Activated CD8-positive, alpha-beta memory T cell treated with anti-CD3 and anti-CD28 coated beads for 24 hours (primary cell): ENCODE measurements around the gene SVOP.
"Not testable (repeated sequence)": the region's sequence is repeated elsewhere in the genome, so short reads cannot be mapped to it uniquely, and the experiment has no call there.

Experiments
- DNase-seq: peaks from one replicate; pipeline ENCODE4 v3.0.0-alpha.2; 2020

The SVOP gene, protein sequence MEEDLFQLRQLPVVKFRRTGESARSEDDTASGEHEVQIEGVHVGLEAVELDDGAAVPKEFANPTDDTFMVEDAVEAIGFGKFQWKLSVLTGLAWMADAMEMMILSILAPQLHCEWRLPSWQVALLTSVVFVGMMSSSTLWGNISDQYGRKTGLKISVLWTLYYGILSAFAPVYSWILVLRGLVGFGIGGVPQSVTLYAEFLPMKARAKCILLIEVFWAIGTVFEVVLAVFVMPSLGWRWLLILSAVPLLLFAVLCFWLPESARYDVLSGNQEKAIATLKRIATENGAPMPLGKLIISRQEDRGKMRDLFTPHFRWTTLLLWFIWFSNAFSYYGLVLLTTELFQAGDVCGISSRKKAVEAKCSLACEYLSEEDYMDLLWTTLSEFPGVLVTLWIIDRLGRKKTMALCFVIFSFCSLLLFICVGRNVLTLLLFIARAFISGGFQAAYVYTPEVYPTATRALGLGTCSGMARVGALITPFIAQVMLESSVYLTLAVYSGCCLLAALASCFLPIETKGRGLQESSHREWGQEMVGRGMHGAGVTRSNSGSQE

DNA sequence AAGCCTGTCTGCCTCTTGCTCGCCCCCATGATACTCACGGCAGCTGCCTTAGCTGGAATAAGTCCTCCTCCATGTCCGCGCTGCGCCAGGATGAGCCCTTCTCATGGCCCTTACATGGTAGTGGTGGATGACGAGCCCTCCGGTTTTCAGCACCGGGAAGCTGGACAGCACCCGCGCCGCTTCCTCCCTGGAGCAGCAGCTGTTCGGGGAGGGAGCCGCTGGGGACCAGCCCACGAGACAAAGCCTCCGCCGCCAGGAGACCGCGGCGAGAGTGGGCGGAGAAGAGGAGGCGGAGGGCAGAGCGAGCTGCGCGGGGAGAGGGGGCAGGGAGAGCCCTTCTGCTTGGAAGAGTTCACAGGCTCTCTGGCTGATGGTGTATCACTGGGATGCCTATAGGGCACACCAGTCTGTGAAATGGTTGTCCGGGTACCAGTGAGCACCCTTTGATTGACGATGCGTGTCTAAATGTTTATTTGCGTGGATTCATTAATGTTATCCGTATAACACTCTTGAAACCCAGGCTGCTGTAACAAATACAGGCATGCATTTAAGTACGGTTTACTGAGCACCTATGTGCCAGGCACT, at the start of gene SVOP:
Gene SVOP, minus strand, starts transcription at position 273 of the 585 bp plus-strand sequence. Its CDS starts 200 bp downstream, at position 73.
- peak; percentile 61 for DNase-seq

DNA sequence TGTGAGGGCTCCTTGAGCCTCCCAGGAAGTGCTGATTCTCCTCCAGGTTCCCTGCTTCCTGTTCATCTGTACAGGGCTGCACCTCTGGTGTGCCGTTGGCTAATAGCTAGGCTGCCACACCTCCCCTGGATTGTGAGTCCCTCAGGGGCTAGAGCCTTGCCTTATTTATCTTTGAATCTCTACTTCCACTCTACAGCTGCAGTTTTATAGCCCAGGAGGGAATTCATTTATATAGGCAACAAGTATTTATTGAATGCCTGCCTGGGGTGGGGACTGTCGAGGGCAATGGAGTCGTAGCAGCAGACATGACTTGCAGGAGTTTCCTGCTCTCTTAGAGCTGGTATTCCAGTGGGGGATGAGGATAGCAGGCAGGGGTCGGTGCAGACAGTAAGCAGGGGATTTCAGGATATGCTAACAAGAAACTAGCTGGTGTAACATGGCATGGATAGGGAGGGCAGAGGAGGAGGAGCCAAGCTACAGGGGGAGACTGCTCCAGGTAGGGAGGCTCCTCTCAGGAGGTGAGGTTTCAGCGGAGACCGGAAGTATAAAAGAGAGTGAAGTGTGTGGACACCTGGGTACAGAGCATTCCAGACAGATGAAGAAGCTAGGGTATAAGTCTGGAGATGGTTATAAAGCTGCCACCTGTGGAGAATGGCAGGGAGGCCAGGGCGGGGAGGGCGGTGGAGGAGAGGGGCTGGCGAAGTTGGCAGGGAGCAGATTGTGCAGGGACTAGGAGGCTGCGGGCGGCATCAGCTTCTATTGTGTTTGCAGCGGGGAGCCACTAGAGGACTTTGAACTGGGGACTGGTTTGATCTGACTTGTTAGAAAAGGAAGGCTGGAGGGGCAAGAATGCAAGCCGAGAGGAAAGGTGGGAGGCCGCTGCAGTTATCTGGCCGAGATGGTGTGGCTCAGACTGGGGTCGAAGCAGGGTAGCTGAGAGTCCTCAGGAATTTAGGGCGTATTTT, 48.7 kb upstream of the SVOP start:
- no peak for DNase-seq

DNA sequence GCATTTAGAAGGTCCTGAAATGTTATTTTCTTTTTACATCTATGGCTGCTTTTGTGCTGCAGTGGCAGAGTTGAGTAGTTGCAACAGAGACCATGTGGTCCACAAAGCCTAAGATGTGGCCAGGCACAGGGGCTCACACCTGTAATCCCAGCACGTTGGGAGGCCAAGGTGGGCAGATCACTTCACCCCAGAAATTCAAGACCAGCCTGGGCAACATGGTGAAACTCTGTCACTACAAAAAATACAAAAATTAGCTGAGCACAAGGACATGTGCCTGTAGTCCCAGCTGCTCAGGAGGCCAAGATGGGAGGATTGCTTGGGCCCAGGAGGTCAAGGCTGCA, 45.0 kb upstream of the SVOP start:
- DNase-seq, result no peak

DNA sequence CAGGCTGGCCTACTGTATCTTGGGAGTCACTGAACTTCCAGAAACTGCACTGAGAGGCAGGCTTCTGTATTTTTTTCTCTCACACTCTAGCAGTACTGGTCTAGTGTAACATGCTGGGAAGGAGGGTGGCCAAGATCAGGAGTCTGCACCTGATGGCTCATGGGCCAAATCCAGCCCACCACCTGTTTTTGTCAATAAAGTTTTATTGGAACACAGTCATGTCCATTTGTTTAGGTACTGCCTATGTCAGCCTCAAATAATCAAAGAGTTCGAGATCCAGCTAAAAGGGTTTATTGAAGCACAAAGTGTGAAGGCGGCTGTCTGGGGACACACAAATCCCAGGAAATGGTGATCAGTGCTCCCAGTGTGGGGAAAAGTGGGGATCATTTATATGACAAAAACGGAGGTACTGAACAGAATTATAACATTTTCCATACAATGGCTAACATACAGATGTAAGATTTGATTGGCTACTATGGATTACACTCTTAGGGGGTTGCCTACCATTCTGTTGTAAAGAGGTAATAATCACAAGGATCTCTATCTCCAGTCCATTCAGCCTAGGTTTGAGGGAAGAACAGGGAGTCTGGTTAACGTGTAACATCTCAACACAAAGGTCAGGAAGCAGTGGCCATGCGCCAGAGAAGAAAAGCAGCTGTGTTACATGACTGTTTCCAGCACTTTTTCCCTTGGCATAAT, 44.4 kb upstream of the SVOP start:
- DNase-seq, result no peak

DNA sequence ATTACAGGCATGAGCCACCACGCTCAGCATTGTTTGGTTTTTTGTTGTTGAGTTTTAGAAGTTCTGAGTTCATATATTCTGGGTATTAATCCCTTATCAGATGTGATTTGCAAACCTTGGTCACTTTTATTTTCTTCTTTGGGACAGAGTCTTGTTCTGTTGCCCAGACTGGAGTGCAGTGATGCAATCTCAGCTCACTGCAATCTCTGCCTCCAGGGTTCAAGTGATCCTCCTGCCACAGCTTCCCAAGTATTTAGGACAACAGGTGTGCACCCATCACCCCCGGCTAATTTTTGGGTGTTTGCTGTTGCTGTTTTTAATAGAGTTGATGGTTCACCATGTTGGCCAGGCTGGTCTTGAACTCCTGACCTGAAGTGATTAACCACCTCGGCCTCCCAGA, 43.3 kb upstream of the SVOP start:
- no peak for DNase-seq

DNA sequence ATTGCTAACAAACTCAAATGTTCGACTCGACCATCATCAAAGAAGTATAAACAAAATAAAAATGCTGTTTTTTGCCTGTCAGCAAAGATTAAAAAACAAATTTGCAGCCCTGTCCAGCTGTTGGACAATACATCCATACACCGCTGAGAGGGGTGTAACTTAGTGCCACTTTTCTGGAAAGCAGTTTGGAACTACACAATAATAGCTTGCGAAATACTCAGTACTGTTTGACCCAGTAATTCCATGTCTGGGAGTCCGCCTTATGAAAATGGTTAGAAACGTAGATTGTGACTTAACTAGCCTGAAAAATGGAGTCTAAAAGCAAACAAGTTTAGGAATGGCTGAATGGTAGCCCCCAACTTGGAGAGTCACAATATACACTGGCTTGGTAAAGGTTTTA, 37.9 kb upstream of the SVOP start:
- DNase-seq, result no peak

DNA sequence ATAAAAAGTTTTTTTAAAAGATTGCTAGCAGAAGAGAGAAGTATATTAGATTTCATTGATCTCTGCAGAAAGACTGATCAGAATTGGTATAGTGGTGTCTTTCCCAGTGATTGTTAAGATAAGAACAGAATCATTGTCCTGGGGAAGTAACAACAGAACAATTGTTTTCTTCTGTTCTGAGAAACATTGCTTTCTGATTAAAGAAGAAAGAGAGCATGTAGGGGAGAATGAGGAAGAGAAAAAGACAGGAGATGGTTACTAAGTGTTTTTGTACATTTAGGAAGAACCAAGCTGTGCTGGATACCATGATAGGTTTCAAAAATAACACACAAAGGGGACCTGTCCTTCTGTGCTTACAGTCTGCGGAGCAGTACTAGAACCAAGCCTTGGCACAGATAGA, 36.5 kb upstream of the SVOP start:
- DNase-seq, result no peak

DNA sequence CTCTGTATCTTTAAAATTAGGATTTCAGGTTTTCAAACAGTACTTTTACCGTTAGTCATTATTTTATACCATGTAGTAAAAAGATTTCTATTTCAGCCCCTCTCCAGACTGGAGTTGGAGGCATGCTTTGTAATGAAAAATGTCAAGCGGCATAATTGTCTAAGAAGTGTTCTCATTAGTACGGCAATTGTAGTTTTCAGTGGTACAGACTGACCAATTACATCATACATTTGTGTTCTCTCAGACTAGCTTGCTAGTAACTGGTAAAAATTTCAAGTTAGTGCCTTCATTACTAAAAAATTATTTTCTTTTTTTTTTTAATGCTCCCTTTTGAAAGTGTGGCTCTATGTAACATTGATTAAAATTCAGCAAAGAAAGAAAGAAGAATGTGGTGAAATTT, 36.0 kb upstream of the SVOP start:
- no peak for DNase-seq

DNA sequence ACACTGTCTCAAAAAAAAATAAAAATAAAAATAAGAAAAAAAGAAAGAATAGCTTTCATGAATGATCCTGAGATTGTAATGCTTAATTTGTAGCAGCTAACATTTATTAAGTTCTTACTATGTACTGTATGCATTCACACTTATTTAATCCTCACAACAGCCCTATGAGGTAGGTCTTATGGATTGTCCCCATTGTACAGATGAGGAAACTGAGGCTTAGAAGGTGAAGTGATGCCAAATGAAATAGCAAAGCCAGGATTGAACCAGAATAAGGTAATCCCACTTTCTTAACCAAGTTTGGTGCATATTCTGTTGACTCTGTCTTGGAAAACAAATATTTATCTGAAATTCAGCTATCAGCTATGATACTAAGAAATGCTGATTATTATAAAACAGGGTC, 33.7 kb upstream of the SVOP start:
- no peak for DNase-seq

DNA sequence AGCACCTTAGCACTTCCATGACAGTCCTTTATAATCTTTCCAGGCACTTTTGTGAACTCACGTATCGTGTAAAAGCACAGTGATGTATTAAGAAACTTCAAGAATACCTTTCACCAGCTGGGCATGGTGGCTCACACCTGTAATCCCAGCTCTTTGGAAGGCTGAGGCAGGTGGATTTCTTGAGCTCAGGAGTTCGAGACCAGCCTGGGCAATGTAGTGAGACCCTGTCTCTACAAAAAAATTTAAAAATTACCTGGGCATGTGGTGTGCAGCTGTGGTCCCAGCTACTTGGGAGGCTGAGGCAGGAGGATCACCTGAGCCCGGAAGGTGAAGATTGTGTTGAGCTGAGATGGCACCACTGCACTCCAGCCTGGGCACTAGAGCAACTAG, 33.3 kb upstream of the SVOP start:
- peak; percentile 59 for DNase-seq

DNA sequence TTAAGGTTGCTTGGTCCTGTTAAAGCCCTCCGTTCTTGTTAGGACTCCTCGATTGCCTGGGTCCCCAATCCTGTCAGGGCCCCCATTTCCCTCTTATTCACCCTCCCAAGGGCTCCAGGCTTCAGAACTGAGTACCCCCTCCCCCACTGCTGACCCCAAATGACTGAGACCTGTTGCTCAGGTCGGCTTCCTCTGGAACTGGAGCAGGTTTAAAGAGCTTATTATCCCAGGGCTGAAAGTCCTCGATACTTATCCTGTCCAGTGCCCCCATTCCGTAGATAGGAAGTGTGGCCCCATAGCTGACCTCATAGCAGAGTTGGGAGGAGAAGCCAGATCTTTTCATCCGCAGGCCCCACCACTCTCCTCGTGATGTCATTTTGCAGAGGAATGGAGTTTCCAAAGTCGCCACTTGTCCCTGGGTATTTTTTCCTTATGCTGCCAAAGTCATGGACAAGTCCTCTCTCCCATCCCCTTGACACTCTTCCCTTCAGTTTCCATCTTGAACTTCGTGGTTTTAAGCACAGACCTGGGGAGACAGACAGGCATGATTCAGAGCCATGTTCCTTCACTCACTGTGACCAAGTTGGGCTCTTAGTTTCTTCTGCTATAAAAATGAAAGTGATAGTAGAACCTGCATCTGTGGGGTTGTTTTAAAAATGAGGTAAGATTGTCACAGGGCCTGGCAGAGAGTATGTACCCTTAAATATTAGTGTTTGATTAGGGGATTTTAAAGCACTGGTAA, 32.7 kb upstream of the SVOP start:
- peak; percentile 68 for DNase-seq

DNA sequence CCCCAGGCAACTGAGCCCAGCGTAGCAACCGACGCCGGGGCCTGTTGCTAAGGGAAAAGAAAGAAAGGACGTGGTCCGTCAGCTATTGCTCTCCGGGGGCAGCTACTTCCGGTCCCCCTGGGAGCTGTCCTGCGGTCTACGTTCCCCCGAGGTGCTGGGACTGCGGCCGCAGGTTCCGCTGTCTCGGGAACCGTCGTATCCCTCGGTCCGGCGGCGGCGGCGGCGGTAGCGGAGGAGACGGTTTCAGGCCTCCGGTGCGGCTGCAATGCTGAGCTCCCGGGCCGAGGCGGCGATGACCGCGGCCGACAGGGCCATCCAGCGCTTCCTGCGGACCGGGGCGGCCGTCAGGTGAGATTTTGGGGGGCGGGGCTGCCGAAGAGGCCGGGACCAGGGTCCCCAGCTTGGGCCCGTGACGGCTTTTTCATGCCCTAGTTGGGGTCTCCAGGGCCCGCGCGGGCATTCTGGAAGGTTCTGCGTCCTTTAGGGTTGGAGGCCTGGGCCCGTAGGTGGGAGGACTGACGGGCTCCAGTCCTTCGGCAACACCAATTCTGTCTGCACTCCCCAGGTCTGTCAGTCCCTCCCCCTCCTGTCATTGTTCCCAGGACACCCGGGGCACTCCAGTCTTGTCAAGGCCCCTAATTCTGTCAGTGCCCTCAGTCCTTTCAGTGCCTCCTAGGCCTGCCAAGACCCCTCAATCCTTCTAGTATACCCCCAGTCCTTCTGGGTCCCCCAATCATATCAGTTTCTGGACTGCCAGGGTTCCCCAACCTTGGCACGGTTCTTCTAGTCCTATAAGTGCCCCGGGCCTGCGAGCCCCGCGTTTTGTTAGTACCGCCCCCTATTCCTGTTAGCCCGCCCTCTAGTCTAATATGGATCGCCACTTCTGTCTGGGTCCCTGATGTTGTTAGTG, 31.8 kb upstream of the SVOP start, which contains the start of gene USP30:
Gene USP30, plus strand, starts transcription at position 163 of the 910 bp plus-strand sequence. Its CDS starts 103 bp downstream, at position 266.
- peak; percentile 93 for DNase-seq

DNA sequence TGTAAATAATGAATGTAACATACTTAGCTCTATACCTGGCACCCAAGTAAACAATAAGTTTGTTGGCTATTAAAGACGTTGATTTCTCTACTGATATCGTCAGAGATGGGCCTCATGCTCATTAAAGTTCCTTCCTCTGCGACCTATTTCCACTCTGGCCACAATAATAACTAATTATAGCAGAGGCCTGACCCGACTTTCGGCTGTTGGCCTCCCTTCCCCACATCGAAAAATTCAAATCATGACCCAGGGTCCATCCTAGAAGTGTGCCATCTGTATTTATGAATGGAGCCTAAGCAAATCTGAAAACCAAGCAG, 31.2 kb upstream of the SVOP start:
- no peak for DNase-seq

DNA sequence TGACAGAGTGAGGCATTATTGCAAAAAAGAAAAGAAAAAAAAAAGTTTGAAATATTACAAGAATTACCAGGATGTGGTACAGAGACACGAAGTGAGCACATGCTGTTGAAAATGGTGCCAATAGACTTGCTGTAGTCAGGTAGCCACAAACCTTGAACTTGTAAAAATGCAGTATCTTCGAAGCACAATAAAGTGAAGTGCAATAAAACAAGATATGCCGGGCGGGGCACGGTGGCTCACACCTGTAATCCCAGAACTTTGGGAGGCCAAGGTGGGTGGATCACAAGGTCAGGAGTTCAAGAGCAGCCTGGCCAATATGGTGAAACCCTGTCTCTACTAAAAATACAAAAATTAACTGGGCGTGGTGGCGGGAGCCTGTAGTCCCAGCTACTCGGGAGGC, 28.9 kb upstream of the SVOP start:
- not testable (repeated sequence) for DNase-seq

DNA sequence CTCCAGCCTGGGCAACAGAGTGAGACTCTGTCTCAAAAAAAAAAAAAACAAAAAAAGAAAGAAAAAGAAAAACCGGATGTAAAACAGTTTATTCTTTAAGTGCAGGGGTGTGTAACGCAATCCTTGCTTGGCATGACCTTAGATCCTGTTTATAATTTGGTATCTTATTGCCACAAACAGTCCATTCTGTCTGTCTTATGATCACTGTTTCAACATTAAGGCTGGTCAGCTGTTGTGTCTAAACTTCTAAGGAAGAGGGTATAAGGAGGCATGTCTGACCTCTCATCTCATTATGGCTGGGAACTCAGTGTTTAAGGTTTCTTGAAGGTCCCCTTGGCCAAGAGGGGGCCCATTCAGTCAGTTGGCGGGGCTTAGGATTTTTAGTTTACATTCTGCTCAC, 27.8 kb upstream of the SVOP start:
- DNase-seq, result not testable (repeated sequence)

DNA sequence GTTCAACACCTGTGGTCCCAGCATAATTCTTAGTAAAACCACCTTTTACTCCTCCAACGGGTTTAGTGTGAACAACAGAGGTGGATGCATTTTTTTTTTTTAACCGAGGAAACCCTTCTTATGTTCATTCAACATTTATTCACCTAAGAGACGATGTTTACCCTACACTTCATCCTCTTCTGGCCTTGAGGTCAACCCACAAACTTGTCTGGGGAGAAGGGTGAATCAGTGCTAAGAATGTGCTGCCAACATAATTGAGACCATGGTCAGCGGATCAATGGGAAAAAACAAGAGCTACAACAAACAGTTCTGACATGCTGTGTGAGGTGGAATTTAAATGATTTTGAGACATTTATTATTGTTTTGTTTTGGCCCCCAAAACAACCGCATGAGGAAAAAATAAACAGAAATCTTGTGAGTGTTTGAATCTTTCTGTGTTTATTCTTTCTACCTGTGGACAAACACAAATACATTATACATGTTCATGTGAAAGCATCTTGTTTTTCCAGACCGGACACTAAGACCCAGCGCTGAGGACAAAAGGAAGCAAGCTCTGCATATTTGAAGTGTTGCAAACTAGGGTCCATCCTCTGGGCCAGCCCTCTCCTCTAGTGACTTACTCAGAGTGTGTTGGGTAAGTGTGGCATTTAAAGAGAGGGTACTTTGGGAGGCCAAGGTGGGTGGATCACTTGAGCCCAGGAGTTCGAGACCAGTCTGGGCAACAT, 26.4 kb upstream of the SVOP start:
- no peak for DNase-seq

DNA sequence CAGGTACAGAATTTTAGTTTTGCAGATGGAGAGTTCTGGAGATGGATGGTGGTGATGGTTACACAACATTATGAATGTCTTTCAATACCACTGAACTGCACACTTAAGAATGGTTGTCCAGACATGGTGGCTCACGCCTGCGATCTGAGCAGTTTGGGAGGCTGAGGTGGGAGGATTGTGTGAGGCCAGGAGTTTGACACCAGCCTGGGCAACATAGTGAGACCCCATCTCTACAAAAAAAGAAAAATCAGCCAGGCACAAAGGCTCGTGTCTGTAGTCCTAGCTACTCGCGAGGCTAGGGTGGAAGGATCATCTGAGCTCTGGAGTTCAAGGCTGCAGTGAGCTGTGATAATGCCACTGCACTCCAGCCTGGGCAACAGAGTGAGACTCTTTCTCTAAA, 23.4 kb upstream of the SVOP start:
- DNase-seq, result no peak

DNA sequence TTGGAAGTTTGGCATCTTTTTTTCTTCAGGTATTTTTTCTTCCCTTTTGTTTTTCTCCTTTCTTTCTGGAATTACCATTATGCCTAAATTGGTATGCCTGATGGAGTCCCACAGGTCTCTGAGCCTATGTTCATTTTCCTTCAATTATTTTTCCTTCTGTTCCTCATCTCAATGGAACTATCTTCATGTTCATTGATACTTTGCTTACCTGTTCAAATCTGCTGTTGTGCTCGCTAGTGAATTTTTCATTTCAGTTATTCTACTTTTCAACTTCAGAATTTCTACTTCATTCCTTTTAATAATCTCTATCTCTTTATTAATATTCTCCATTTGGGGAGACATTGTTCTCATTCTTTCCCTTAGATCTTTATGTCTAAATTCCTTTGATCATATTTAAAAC, 16.1 kb upstream of the SVOP start:
- DNase-seq, result no peak

DNA sequence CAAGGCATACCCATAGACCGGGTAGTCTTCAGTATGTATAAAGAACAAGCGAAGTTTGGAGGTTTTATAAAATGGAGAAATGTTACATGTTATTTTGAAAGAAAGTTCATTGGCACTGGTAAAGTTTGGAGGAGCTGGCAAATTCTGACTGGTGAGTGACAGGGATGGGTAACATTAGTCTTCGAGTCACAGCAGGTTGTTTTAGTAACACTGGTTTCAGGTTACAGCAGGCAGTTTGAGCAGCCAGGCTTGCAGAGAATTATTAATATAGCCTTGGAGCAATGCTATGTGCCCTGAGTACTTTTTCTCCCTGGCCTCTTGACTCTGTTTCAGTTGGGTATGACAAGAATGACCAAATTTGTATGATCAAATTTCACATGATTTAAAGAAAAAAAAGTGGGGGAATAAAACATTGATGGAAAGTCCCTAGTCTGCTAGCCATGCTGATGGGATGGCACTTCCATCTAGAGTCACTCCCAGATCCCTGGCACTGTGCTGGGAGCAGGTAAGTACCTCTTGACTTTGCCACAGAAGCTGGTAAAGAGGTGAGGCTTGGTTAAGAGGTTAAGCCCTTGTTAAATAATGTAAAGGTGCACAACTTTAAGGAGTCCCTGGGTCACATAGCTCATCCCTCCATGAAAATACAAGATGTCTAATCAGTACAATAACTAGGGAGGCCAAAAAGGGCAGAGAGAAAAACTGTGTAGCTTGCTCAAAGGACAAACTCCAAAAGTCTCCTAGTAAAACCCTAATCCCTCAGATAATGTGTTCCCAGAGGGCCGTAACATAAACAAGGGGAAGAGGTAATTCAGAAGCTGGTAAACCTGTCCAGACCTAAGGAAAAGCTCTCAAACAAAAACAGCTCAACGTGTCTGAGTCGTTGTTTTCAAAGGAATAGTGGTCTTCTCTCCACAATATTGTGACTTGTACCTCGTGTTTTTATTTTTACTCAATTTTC, 12.7 kb upstream of the SVOP start:
- no peak for DNase-seq
